ENCODE data around the gene CD248. TPM values are rescaled to one million over a fixed set of nuclear protein-coding genes. Genes with fewer than 3 reads are reported as not detected.

CD248 gene
- total and polyA plus RNA-seq, 3 donors from 2014 or later, result 3.9 to 35.5 (median 6.4) TPM

- Histone ChIP-seq H3K27ac (no peak overlapping the region), H3K4me1 (peaks cover 14% of the 10 kb centered on the region), H3K9me3 (no peaks in the 10 kb centered on the region), H3K27me3 (no peaks in the 10 kb centered on the region), H3K36me3 (ENCODE audit: low read depth, missing control alignments) (no peaks in the 10 kb centered on the region), H3K4me3 (no peak overlapping the region)
- TF ChIP-seq POLR2A (IDR thresholded peaks at IDR 0.05) (no peak), CTCF (IDR thresholded peaks at IDR 0.05) (no peak)
- intact Hi-C loops (cut with DNase I; ENCODE audit: low total_unique reads), result no loop called here
- no peak for DNase-seq
- 72 to 86% methylated on average over 8 to 16 of the region's 17 CpGs for WGBS, 2 donors
These were observed 21.7 kb upstream of the CD248 start for GRCh38 chr11:66338276-66339161.

GRCh38 chr11:66337103-66337899, 20.5 kb upstream of the CD248 start:
- Histone ChIP-seq H3K4me1 (peaks cover 14% of the 10 kb centered on the region), H3K9me3 (no peaks in the 10 kb centered on the region), H3K27ac (no peak overlapping the region), H3K27me3 (no peaks in the 10 kb centered on the region), H3K36me3 (ENCODE audit: low read depth, missing control alignments) (no peaks in the 10 kb centered on the region), H3K4me3 (no peak overlapping the region)
- intact Hi-C loops (cut with DNase I; ENCODE audit: low total_unique reads), result no loop called here
- 50 to 61% methylated on average over 13 to 18 of the region's 18 CpGs for WGBS, 2 donors
- no peak for DNase-seq
- TF ChIP-seq POLR2A (IDR thresholded peaks at IDR 0.05), result no peak
- TF ChIP-seq CTCF (IDR thresholded peaks at IDR 0.05), result no peak

GRCh38 chr11:66336234-66337102, 19.6 kb upstream of the CD248 start, which contains the start of gene RIN1:
Gene RIN1 (minus strand): TSS chr11:66336434. CDS start chr11:66336402, 32 bp downstream.
- peak within 1 kb of the TSS; percentile 21 to 39 for H3K4me3 ChIP-seq
- H3K27ac ChIP-seq, result no peak within 1 kb of the TSS
- peaks cover 14% of the 10 kb centered on the region for H3K4me1 ChIP-seq
- TF ChIP-seq CTCF (IDR thresholded peaks at IDR 0.05), result peak; percentile 26 to 37 (median 28)
- TF ChIP-seq POLR2A (IDR thresholded peaks at IDR 0.05), result no peak
- no peaks in the 10 kb centered on the region for H3K36me3 ChIP-seq (ENCODE audit: low read depth, missing control alignments)
- no peak for DNase-seq
- 28 to 39% methylated on average over 17 to 22 of the region's 22 CpGs for WGBS, 2 donors
- H3K9me3 ChIP-seq, result no peaks in the 10 kb centered on the region
- intact Hi-C loops (cut with DNase I; ENCODE audit: low total_unique reads), result no loop called here
- H3K27me3 ChIP-seq, result no peaks in the 10 kb centered on the region

- intact Hi-C loops (cut with DNase I; ENCODE audit: low total_unique reads), result no loop called here
- Histone ChIP-seq H3K27ac (no peak overlapping the region), H3K27me3 (no peaks in the 10 kb centered on the region), H3K9me3 (no peaks in the 10 kb centered on the region), H3K36me3 (ENCODE audit: low read depth, missing control alignments) (no peaks in the 10 kb centered on the region), H3K4me1 (peaks cover 14% of the 10 kb centered on the region), H3K4me3 (peak overlapping the region; percentile 21 to 39)
- TF ChIP-seq POLR2A (IDR thresholded peaks at IDR 0.05) (no peak), CTCF (IDR thresholded peaks at IDR 0.05) (no peak)
- 26 to 32% methylated on average over 6 to 35 of the region's 35 CpGs for WGBS, 2 donors
- DNase-seq, result no peak
These were observed 18.8 kb upstream of the CD248 start for GRCh38 chr11:66335531-66336233.

Data from testis (tissue), 3 donors.